ENCODE measurements around the gene POLR1F.

GRCh38 chr7:19725770-19726169, 16.9 kb upstream of the POLR1F start:
- no peak for TF ChIP-seq POLR2A (IDR thresholded peaks at IDR 0.05)
- TF ChIP-seq POLR2AphosphoS5 (IDR thresholded peaks at IDR 0.05) = no peak
- TF ChIP-seq EP300 (IDR thresholded peaks at IDR 0.05) = no peak
